HG02852 (cell line): ENCODE data around the gene DLG4.
"Not testable (repeated sequence)": the region's sequence is repeated elsewhere in the genome, so short reads cannot be mapped to it uniquely, and the experiment has no call there.

Experiments used
- ATAC-seq: cut with Tn5 transposase; IDR thresholded peaks from one replicate; pipeline ENCODE4 v1.9.1; 2021; ENCODE audit warnings: mild to moderate bottlenecking, moderate library complexity; ENCODE audit not compliant: unreplicated experiment

Gene DLG4

GRCh38 chr17:7168841-7169564 lies 50.6 kb downstream of the DLG4 start:
- ATAC-seq = not testable (repeated sequence)

GRCh38 chr17:7167832-7168231 lies 51.8 kb downstream of the DLG4 start:
- no peak for ATAC-seq

GRCh38 chr17:7166873-7167272 lies 52.8 kb downstream of the DLG4 start:
- ATAC-seq = no peak

GRCh38 chr17:7159571-7159970 lies 60.1 kb downstream of the DLG4 start:
- not testable (repeated sequence) for ATAC-seq

GRCh38 chr17:7158424-7158823 lies 61.2 kb downstream of the DLG4 start:
- not testable (repeated sequence) for ATAC-seq

GRCh38 chr17:7156342-7156940 lies 63.2 kb downstream of the DLG4 start:
- ATAC-seq = no peak

GRCh38 chr17:7147772-7148171 lies 71.9 kb downstream of the DLG4 start:
- no peak for ATAC-seq

GRCh38 chr17:7146115-7146514 lies 73.5 kb downstream of the DLG4 start:
- ATAC-seq = no peak

- ATAC-seq = no peak
These were observed 75.4 kb downstream of the DLG4 start for GRCh38 chr17:7144213-7144612.

- ATAC-seq = no peak
These were observed 77.8 kb downstream of the DLG4 start for GRCh38 chr17:7141824-7142223.

GRCh38 chr17:7139400-7139799 lies 80.2 kb downstream of the DLG4 start:
- ATAC-seq = no peak

- no peak for ATAC-seq
These were observed 80.7 kb downstream of the DLG4 start for GRCh38 chr17:7138800-7139381.

- ATAC-seq = no peak
These were observed 82.3 kb downstream of the DLG4 start for GRCh38 chr17:7137171-7137943.
